GM20000 (cell line): ENCODE measurements around the gene RYK.
"Not testable (repeated sequence)": the region's sequence is repeated elsewhere in the genome, so short reads cannot be mapped to it uniquely, and the experiment has no call there.

Source experiments
- DNase-seq: peaks from one replicate; pipeline ENCODE4 v3.0.0; 2012; ENCODE audit warnings: low spot score
- CTCF ChIP-seq: IDR thresholded peaks from 2 replicates; pipeline ENCODE4 v1.5.1; 2012; ENCODE audit warnings: mild to moderate bottlenecking, control low read depth; ENCODE audit errors: extremely low read depth, missing control alignments

RYK gene

GRCh38 chr3:134229038-134229437, 21.6 kb downstream of the RYK start:
- no peak for TF ChIP-seq CTCF
- no peak for DNase-seq

- DNase-seq, result no peak
- no peak for TF ChIP-seq CTCF
Measured at GRCh38 chr3:134228479-134228878, 22.2 kb downstream of the RYK start.

GRCh38 chr3:134228035-134228434, 22.6 kb downstream of the RYK start:
- DNase-seq, result no peak
- TF ChIP-seq CTCF, result no peak

GRCh38 chr3:134224796-134225156, 25.9 kb downstream of the RYK start:
- not testable (repeated sequence) for DNase-seq

GRCh38 chr3:134222835-134223234, 27.8 kb downstream of the RYK start:
- DNase-seq, result no peak
- TF ChIP-seq CTCF, result no peak

GRCh38 chr3:134216851-134217250, 33.8 kb downstream of the RYK start:
- no peak for DNase-seq

GRCh38 chr3:134216191-134216764, 34.4 kb downstream of the RYK start:
- TF ChIP-seq CTCF, result no peak
- DNase-seq, result no peak

More at GRCh38 chr3:134216851-134217250, 33.8 kb downstream of the RYK start:
- no peak for TF ChIP-seq CTCF

GRCh38 chr3:134214239-134214638, 36.4 kb downstream of the RYK start:
- TF ChIP-seq CTCF, result no peak
- no peak for DNase-seq
